Right cardiac atrium (tissue), 5 donors: ENCODE measurements around the gene NUMB. TPM values are rescaled to one million over a fixed set of nuclear protein-coding genes. Genes with fewer than 3 reads are reported as not detected.
"Not testable (repeated sequence)": the region's sequence is repeated elsewhere in the genome, so short reads cannot be mapped to it uniquely, and the experiment has no call there.

Experiments
- ATAC-seq, 2 donors: fragments of 200-7000 bp; cut with Tn5 transposase; one replicate each; pipeline versions ENCODE4 v1.8.0 to v1.9.1; 2020; ENCODE audit warnings: moderate library complexity in 2 of 2, mild to moderate bottlenecking in 1 of 2
- DNase-seq, 3 donors: peaks; one replicate each; pipeline ENCODE4 v3.0.0-alpha.2; 2020
- H3K27ac ChIP-seq: one replicate; pipeline ENCODE4 v1.5.1; 2013; ENCODE audit warnings: mild to moderate bottlenecking, low read length, control low read depth, moderate library complexity
- H3K27me3 ChIP-seq: one replicate; pipeline ENCODE4 v1.6.1; 2013; ENCODE audit not compliant: control insufficient read depth, insufficient read depth
- H3K4me1 ChIP-seq: one replicate; pipeline ENCODE4 v1.6.1; 2013; ENCODE audit warnings: low read length; ENCODE audit not compliant: control insufficient read depth, insufficient read depth
- H3K4me3 ChIP-seq: one replicate; pipeline ENCODE4 v1.5.1; 2013; ENCODE audit warnings: low read length, control low read depth
- H3K9me3 ChIP-seq: one replicate; pipeline ENCODE4 v1.6.1; 2013; ENCODE audit warnings: low read length; ENCODE audit not compliant: control insufficient read depth
- whole genome bisulfite sequencing: extraction: QIAGEN DNeasy Blood & Tissue Kit; methylation state at CpG from one replicate; pipeline ENCODE4 v1.1.7; 2013; 5-methylcytosine and 5-hydroxymethylcytosine counted together
- intact Hi-C, 4 donors: fragments of 100-400 bp; cut with DNase I; formaldehyde crosslinking; loops; one replicate each; pipeline versions ENCODE4 v1.11.0 to v1.14.0; 2022 to 2023
- polyA plus RNA-seq: library from polyadenylated mRNA; stranded (reverse); fragments of 200-250 nt; gene quantifications from one replicate; pipeline ENCODE4 v1.2.3, GENCODE V29; 2013
- total RNA-seq, 4 donors: library from RNA; stranded (reverse); fragmentation: NEBNext Ultra II Directional; extraction: Animal tissue kit (Norgen Biotek cat#: 25700); gene quantifications; one replicate each; pipeline ENCODE4 v1.2.1, GENCODE V29; 2021
- donor health status: healthy with polysubstance abuse.
- donor health status: DM: no; HTN: yes; CAD: no.
- donor health status: DM: no; HTN: no; CAD: no.
- donor health status: DM: no; HTN: yes; CAD: no; lungs with severe emphysema.
- donor health status: DM: yes; HTN: yes; CAD: no.

The NUMB gene
- total and polyA plus RNA-seq, 5 donors: 21.1 to 50.0 (median 41.6) TPM

GRCh38 chr14:73452341-73453186, 5.8 kb downstream of the NUMB start:
- H3K9me3 ChIP-seq: no peaks in the 10 kb centered on the region
- DNase-seq (no peak), ATAC-seq (peak in 1 of 2 donors; percentile 35)
- no peaks in the 10 kb centered on the region for H3K27me3 ChIP-seq
- H3K4me1 ChIP-seq: no peaks in the 10 kb centered on the region
- H3K27ac ChIP-seq: no peak overlapping the region
- no peak overlapping the region for H3K4me3 ChIP-seq
- 63% methylated on average over 11 of the region's 11 CpGs for WGBS
- intact Hi-C loops: no loop called here

DNA sequence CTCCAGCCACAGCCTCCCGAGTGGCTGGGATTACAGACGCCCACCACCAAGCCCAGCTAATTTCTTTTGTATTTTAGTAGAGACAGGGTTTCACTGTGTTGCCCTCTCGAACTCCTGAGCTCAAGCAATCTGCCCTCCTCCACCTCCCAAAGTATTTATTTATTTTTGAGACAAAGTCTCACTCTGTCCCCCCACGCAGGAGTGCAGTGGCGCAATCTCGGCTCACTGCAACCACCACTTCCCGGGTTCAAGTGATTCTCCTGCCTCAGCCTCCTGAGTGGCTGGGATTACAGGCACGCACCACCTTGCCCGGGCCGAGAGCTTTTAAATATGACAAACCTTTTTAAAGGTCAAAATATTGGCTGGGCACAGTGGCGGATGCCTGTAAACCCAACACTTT, 14.6 kb downstream of the NUMB start:
- no peaks in the 10 kb centered on the region for H3K9me3 ChIP-seq
- no peaks in the 10 kb centered on the region for H3K27me3 ChIP-seq
- DNase-seq (no peak), ATAC-seq (no peak)
- H3K27ac ChIP-seq: no peak overlapping the region
- 93% methylated on average over 11 of the region's 11 CpGs for WGBS
- peaks cover 1% of the 10 kb centered on the region for H3K4me1 ChIP-seq
- no peak overlapping the region for H3K4me3 ChIP-seq
- intact Hi-C loops: no loop called here

- Histone ChIP-seq H3K27me3 (no peaks in the 10 kb centered on the region), H3K9me3 (no peaks in the 10 kb centered on the region), H3K4me3 (no peak overlapping the region), H3K4me1 (peaks cover 1% of the 10 kb centered on the region), H3K27ac (no peak overlapping the region)
- DNase-seq: no peak
- ATAC-seq: no peak
- WGBS: 92% methylated on average over 7 of the region's 7 CpGs
- intact Hi-C loops: no loop called here
Measured at GRCh38 chr14:73441286-73441685, 17.1 kb downstream of the NUMB start.

DNA sequence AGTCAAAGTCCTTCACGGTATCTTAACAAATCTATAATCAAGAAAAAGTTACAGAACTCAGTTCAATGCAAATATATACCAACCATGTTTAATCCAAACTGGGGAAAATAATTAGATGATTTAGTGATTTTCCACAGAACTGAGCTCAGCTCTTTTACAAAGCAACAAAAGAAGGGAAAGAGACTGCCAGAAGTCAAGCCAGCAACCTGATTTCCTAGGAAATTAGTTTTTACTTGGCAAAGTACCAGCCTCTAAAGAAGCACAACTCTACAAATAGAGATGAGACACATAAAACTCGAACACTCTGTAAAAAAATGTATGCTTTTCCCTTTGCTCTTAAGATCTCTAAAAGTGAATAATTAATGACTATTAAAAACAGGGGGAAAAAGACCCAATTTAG, 19.4 kb downstream of the NUMB start:
- DNase-seq (no peak), ATAC-seq (no peak)
- H3K27ac ChIP-seq: no peak overlapping the region
- H3K27me3 ChIP-seq: no peaks in the 10 kb centered on the region
- H3K4me3 ChIP-seq: no peak overlapping the region
- intact Hi-C loops: no loop called here
- H3K9me3 ChIP-seq: no peaks in the 10 kb centered on the region
- 48% methylated on average over 2 of the region's 2 CpGs for WGBS
- peaks cover 1% of the 10 kb centered on the region for H3K4me1 ChIP-seq

- no peak for DNase-seq
- Histone ChIP-seq H3K9me3 (no peaks in the 10 kb centered on the region), H3K27me3 (no peaks in the 10 kb centered on the region), H3K4me3 (no peak overlapping the region), H3K27ac (no peak overlapping the region), H3K4me1 (peaks cover 1% of the 10 kb centered on the region)
- WGBS: 97% methylated on average over 2 of the region's 2 CpGs
- ATAC-seq: no peak
- intact Hi-C loops: no loop called here
Measured at GRCh38 chr14:73437206-73437605, 21.1 kb downstream of the NUMB start.

- Histone ChIP-seq H3K4me1 (no peaks in the 10 kb centered on the region), H3K27ac (no peak overlapping the region), H3K27me3 (no peaks in the 10 kb centered on the region), H3K9me3 (no peaks in the 10 kb centered on the region), H3K4me3 (no peak overlapping the region)
- ATAC-seq (no peak), DNase-seq (no peak)
- 91% methylated on average over 3 of the region's 3 CpGs for WGBS
- intact Hi-C loops: no loop called here
Measured at GRCh38 chr14:73432124-73432523, 26.2 kb downstream of the NUMB start.

DNA sequence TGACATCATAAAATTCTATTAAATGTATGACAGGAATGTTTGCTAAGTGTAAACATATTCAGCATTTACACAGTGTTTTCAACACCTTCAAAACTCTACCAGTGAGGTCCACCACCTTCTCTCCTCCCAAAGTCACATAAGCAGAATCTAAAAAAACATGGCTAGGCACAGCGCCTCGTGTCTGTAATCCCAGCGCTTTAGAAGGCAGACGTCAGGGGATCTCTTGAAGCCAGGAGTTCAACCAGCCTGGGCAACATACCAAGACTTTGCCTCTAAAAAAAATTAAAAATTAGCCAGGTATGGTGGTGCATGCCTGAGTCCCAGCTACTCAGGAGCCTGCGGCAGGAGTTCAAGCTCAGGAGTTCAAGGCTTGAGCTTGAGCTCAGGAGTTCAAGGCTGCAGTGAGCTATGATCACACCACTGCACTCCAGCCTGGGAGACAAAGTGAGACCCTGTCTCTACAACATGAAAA, 30.0 kb downstream of the NUMB start:
- no peak overlapping the region for H3K4me3 ChIP-seq
- peaks cover 3% of the 10 kb centered on the region for H3K4me1 ChIP-seq
- intact Hi-C loops: no loop called here
- ATAC-seq (peak in 1 of 2 donors; percentile 34), DNase-seq (no peak)
- peak overlapping the region; percentile 12 for H3K27ac ChIP-seq
- 66% methylated on average over 5 of the region's 5 CpGs for WGBS
- H3K9me3 ChIP-seq: no peaks in the 10 kb centered on the region
- no peaks in the 10 kb centered on the region for H3K27me3 ChIP-seq

DNA sequence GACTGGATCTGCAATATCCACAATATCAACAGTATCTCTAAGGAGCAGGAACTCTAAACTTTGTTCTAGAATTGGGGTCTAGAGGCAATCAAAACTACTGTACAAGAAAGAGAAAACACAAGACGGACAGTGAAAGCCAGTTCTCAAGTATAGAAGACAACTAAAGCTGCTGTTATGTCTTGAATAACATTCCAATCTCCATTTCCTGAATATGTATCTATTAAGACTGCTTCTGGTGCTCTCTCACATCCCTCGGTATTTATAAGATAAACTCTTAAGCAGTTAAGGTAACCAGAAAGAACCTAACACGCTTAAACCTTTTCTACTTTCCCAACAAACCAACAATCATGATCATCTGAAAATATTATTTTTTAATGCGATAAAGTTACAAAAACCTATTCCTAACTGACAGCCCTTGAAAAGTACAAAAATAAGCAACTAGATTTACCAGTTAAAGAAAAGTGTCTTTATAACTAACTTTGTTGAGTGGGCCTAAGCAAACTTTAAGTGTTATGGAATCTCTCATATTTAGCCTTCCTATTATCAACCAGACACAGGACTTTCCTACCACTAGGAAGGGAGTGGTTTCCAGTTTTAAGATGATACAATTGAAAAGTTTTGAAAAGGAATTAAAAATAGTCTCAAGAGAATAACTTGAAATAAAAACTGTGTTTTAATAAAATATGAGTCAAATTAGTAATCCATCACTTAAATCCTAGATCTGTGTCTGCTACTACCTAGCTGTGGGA, 30.7 kb downstream of the NUMB start:
- H3K4me1 ChIP-seq: peaks cover 3% of the 10 kb centered on the region
- ATAC-seq: peak in 1 of 2 donors; percentile 45
- WGBS: 67% methylated on average over 4 of the region's 4 CpGs
- peak overlapping the region; percentile 36 for H3K27ac ChIP-seq
- no peaks in the 10 kb centered on the region for H3K27me3 ChIP-seq
- intact Hi-C loops: no loop called here
- DNase-seq: no peak
- H3K9me3 ChIP-seq: no peaks in the 10 kb centered on the region
- H3K4me3 ChIP-seq: no peak overlapping the region

DNA sequence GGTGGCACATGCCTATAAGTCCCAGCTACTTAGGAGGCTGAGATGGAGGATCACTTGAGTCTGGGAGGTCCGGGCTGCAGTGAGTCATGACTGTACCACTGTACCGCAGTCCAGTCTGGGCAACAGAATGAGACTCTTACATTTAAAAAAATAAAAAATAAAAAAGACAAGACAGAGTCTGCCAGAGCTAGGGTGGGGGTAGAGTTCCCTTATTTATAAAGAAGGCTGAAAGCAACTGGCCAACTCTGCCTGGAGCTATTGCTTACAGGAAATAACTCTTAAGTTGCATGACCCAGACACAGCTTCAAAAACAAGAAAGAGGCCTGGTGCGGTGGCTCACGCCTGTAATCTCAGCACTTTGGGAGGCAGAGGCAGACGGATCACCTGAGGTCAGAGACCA, 31.5 kb downstream of the NUMB start:
- peak; percentile 61 to 70 for ATAC-seq
- H3K4me1 ChIP-seq: peaks cover 6% of the 10 kb centered on the region
- no peaks in the 10 kb centered on the region for H3K27me3 ChIP-seq

GRCh38 chr14:73424453-73424852, 33.9 kb downstream of the NUMB start:
- intact Hi-C loops: no loop called here
- no peak overlapping the region for H3K4me3 ChIP-seq
- WGBS: 42% methylated on average over 3 of the region's 3 CpGs
- no peak for ATAC-seq
- no peak overlapping the region for H3K27ac ChIP-seq
- no peak for DNase-seq
- H3K9me3 ChIP-seq: no peaks in the 10 kb centered on the region
- H3K27me3 ChIP-seq: no peaks in the 10 kb centered on the region
- peaks cover 6% of the 10 kb centered on the region for H3K4me1 ChIP-seq

More for the DNA sequence above, 31.5 kb downstream of the NUMB start:
- DNase-seq: no peak
- Histone ChIP-seq H3K4me3 (no peak overlapping the region), H3K9me3 (no peaks in the 10 kb centered on the region), H3K27ac (peak overlapping the region; percentile 36)
- intact Hi-C loops: no loop called here
- WGBS: 46% methylated on average over 5 of the region's 5 CpGs

DNA sequence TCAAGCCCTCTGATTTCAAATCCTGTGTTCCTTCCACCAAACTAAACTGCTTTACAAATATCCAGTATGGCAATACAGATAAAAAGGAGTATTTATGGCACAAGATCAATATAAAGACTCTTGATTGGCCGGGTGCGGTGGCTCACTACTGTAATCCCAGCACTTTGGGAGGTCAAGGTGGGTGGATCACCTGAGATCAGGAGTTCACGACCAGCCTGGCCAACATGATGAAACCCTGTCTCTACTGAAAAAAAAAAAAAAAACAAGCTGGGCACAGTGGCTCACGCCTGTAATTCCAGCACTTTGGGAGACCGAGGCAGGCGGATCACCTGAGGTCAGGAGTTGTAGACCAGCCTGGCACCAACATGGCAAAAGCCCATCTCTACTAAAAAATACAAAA, 35.3 kb downstream of the NUMB start:
- H3K4me1 ChIP-seq, H3K9me3 ChIP-seq, intact Hi-C loops, H3K27me3 ChIP-seq, ATAC-seq, DNase-seq, H3K27ac ChIP-seq, H3K4me3 ChIP-seq: not testable (repeated sequence)
- WGBS: 95% methylated on average over 6 of the region's 6 CpGs
